SU-DHL-6 (cell line): ENCODE data around the gene SLC41A1.

Source experiments
- H2AFZ ChIP-seq: fragments of 200-600 bp; sonication (generic); 2 replicates; pipeline ENCODE4 v1.6.1; 2014; ENCODE audit warnings: low read depth, mild to moderate bottlenecking, moderate library complexity, mixed read lengths, antibody characterized with exemption, low read length; ENCODE audit not compliant: severe bottlenecking
- H3F3A ChIP-seq: fragments of 200-600 bp; shearing (Covaris generic); 2 replicates; pipeline ENCODE4 v1.6.0; 2016; ENCODE audit warnings: antibody characterized with exemption, mild to moderate bottlenecking; ENCODE audit not compliant: insufficient read depth
- H3K27ac ChIP-seq: fragments of 200-600 bp; sonication (generic); 2 replicates; pipeline ENCODE4 v1.5.1; 2016; ENCODE audit warnings: low read depth, mild to moderate bottlenecking, low read length, moderate library complexity, mixed read lengths
- H3K27me3 ChIP-seq: fragments of 200-600 bp; sonication (generic), shearing (Covaris generic); 2 replicates; pipeline ENCODE4 v1.6.0; 2014; ENCODE audit warnings: mild to moderate bottlenecking, low read length
- H3K36me3 ChIP-seq: fragments of 200-600 bp; sonication (generic); 2 replicates; pipeline ENCODE4 v1.6.1; 2014; ENCODE audit warnings: mild to moderate bottlenecking, low read length, mixed read lengths
- H3K4me2 ChIP-seq: fragments of 300-600, 200-600 bp; shearing (Covaris generic), sonication (generic); 2 replicates; pipeline ENCODE4 v1.6.0; 2014; ENCODE audit warnings: low read length, low read depth, mild to moderate bottlenecking; ENCODE audit not compliant: poor library complexity, severe bottlenecking
- H3K4me3 ChIP-seq: fragments of 200-600 bp; sonication (generic); 2 replicates; pipeline ENCODE4 v1.5.1; 2014; ENCODE audit warnings: antibody characterized with exemption, low read length, mild to moderate bottlenecking, mixed read lengths; ENCODE audit not compliant: insufficient read depth, poor library complexity, severe bottlenecking
- H3K79me2 ChIP-seq: fragments of 200-600 bp; sonication (generic); 2 replicates; pipeline ENCODE4 v1.6.1; 2014; ENCODE audit warnings: mild to moderate bottlenecking, low read length, moderate library complexity; ENCODE audit not compliant: insufficient read depth
- H3K9ac ChIP-seq: fragments of 200-600 bp; sonication (generic); 2 replicates; pipeline ENCODE4 v1.7.0; 2014; ENCODE audit warnings: mild to moderate bottlenecking, low read length
- H3K9me2 ChIP-seq: fragments of 200-600 bp; sonication (generic); replicated peaks from 2 replicates; pipeline ENCODE4 v1.6.1; 2014; ENCODE audit warnings: low read length; ENCODE audit not compliant: insufficient read depth
- H3K9me3 ChIP-seq: fragments of 200-600 bp; sonication (generic); 2 replicates; pipeline ENCODE4 v1.6.1; 2014; ENCODE audit warnings: low read length, mixed read lengths; ENCODE audit not compliant: insufficient read depth
- H4K20me1 ChIP-seq: fragments of 200-600 bp; sonication (generic); 2 replicates; pipeline ENCODE4 v1.6.1; 2014; ENCODE audit warnings: low read depth, mild to moderate bottlenecking, antibody characterized with exemption, low read length, moderate library complexity, mixed read lengths
- CTCF ChIP-seq: fragments of 200-600 bp; sonication (generic); IDR thresholded peaks from one replicate; pipeline ENCODE4 v1.5.1; 2017; ENCODE audit warnings: antibody characterized with exemption, mild to moderate bottlenecking, low read length, moderate library complexity; ENCODE audit not compliant: insufficient read depth, poor library complexity, severe bottlenecking
- EZH2phosphoT487 ChIP-seq: fragments of 200-600 bp; sonication (generic), shearing (Covaris generic); conservative IDR thresholded peaks from 2 replicates; pipeline ENCODE4 v1.6.1; 2018; ENCODE audit warnings: mild to moderate bottlenecking, antibody characterized with exemption, low read length, moderate library complexity, mixed read lengths

SLC41A1 gene

GRCh38 chr1:205766038-205766437 lies 47.0 kb downstream of the SLC41A1 start:
- no peak overlapping the region for H3K4me3 ChIP-seq
- no peaks in the 10 kb centered on the region for H4K20me1 ChIP-seq
- no peaks in the 10 kb centered on the region for H3K36me3 ChIP-seq
- H3K9ac ChIP-seq, result no peak overlapping the region
- H3F3A ChIP-seq, result no peaks in the 10 kb centered on the region
- TF ChIP-seq EZH2phosphoT487 (no peak), CTCF (no peak)
- H3K9me2 ChIP-seq, result no peaks in the 10 kb centered on the region
- H3K27ac ChIP-seq, result no peak overlapping the region
- no peaks in the 10 kb centered on the region for H3K9me3 ChIP-seq
- H3K79me2 ChIP-seq, result no peaks in the 10 kb centered on the region
- no peak overlapping the region for H3K4me2 ChIP-seq
- no peaks in the 10 kb centered on the region for H3K27me3 ChIP-seq
- H2AFZ ChIP-seq, result no peak overlapping the region

- Histone ChIP-seq H3K4me2 (no peak overlapping the region), H3K9me2 (no peaks in the 10 kb centered on the region), H3K79me2 (no peaks in the 10 kb centered on the region), H3F3A (no peaks in the 10 kb centered on the region), H3K9me3 (no peaks in the 10 kb centered on the region), H3K36me3 (no peaks in the 10 kb centered on the region), H3K27me3 (no peaks in the 10 kb centered on the region), H2AFZ (no peak overlapping the region), H4K20me1 (no peaks in the 10 kb centered on the region), H3K4me3 (no peak overlapping the region), H3K27ac (no peak overlapping the region), H3K9ac (no peak overlapping the region)
- TF ChIP-seq EZH2phosphoT487, result no peak
- no peak for TF ChIP-seq CTCF
Observed at GRCh38 chr1:205764578-205764977, 48.4 kb downstream of the SLC41A1 start.

GRCh38 chr1:205763980-205764379 lies 49.0 kb downstream of the SLC41A1 start:
- no peaks in the 10 kb centered on the region for H3K9me3 ChIP-seq
- no peak overlapping the region for H3K9ac ChIP-seq
- H3K4me3 ChIP-seq, result no peak overlapping the region
- H3K36me3 ChIP-seq, result no peaks in the 10 kb centered on the region
- H3K9me2 ChIP-seq, result no peaks in the 10 kb centered on the region
- no peaks in the 10 kb centered on the region for H3F3A ChIP-seq
- no peaks in the 10 kb centered on the region for H4K20me1 ChIP-seq
- no peaks in the 10 kb centered on the region for H3K79me2 ChIP-seq
- no peak overlapping the region for H3K4me2 ChIP-seq
- H3K27ac ChIP-seq, result no peak overlapping the region
- H3K27me3 ChIP-seq, result no peaks in the 10 kb centered on the region
- H2AFZ ChIP-seq, result no peak overlapping the region
- TF ChIP-seq EZH2phosphoT487, result no peak
- no peak for TF ChIP-seq CTCF

GRCh38 chr1:205760606-205761005 lies 52.4 kb downstream of the SLC41A1 start:
- Histone ChIP-seq H3K4me2 (no peak overlapping the region), H3K27me3 (no peaks in the 10 kb centered on the region), H3F3A (no peaks in the 10 kb centered on the region), H3K79me2 (no peaks in the 10 kb centered on the region), H3K9ac (no peak overlapping the region), H3K4me3 (no peak overlapping the region), H4K20me1 (no peaks in the 10 kb centered on the region), H3K9me3 (no peaks in the 10 kb centered on the region), H3K27ac (no peak overlapping the region), H3K36me3 (no peaks in the 10 kb centered on the region), H2AFZ (no peak overlapping the region), H3K9me2 (no peaks in the 10 kb centered on the region)
- TF ChIP-seq CTCF (no peak), EZH2phosphoT487 (no peak)
